NAMALWA (cell line): ENCODE measurements around the gene FAM120C.
A peak's percentile ranks its signal among the peaks of the same experiment; 100 is the strongest.

Source experiments
- DNase-seq: peaks from one replicate; pipeline ENCODE4 v3.0.0-alpha.2; 2015; ENCODE audit warnings: low spot score

FAM120C gene

GRCh38 chrX:54182864-54183613 lies at the start of gene FAM120C:
FAM120C (minus strand) TSS chrX:54183254; CDS start chrX:54183198, 56 bp downstream.
- no peak for DNase-seq

- DNase-seq, result no peak
Observed at GRCh38 chrX:54230435-54231148, 47.5 kb upstream of the FAM120C start.

- no peak for DNase-seq
Observed at GRCh38 chrX:54223581-54223980, 40.5 kb upstream of the FAM120C start.

- DNase-seq, result no peak
Observed at GRCh38 chrX:54213603-54214002, 30.5 kb upstream of the FAM120C start.

- DNase-seq, result no peak
Observed at GRCh38 chrX:54208531-54208930, 25.5 kb upstream of the FAM120C start.

GRCh38 chrX:54198262-54198661 lies 15.2 kb upstream of the FAM120C start:
- DNase-seq, result no peak

- no peak for DNase-seq
Observed at GRCh38 chrX:54194982-54195588, 12.0 kb upstream of the FAM120C start.

- no peak for DNase-seq
Observed at GRCh38 chrX:54193085-54193821, 10.2 kb upstream of the FAM120C start.

GRCh38 chrX:54184474-54184873 lies 1.4 kb upstream of the FAM120C start:
- DNase-seq, result no peak

GRCh38 chrX:54182194-54182863 lies 725 bp downstream of the FAM120C start:
- peak; percentile 63 for DNase-seq

GRCh38 chrX:54181202-54181953 lies 1.7 kb downstream of the FAM120C start:
- DNase-seq, result peak; percentile 1

- DNase-seq, result no peak
Observed at GRCh38 chrX:54180403-54180802, 2.7 kb downstream of the FAM120C start.

GRCh38 chrX:54178100-54178940 lies 4.7 kb downstream of the FAM120C start:
- no peak for DNase-seq

GRCh38 chrX:54177306-54177705 lies 5.7 kb downstream of the FAM120C start:
- no peak for DNase-seq

- DNase-seq, result no peak
Observed at GRCh38 chrX:54173791-54174190, 9.3 kb downstream of the FAM120C start.

GRCh38 chrX:54172455-54172854 lies 10.6 kb downstream of the FAM120C start:
- DNase-seq, result no peak

- DNase-seq, result no peak
Observed at GRCh38 chrX:54171527-54172250, 11.4 kb downstream of the FAM120C start.

- DNase-seq, result no peak
Observed at GRCh38 chrX:54171091-54171490, 12.0 kb downstream of the FAM120C start.

GRCh38 chrX:54166915-54167314 lies 16.1 kb downstream of the FAM120C start:
- no peak for DNase-seq
